Natural killer cell (primary cell): Measurements from ENCODE around the gene OPN1MW2. TPM values are rescaled to one million over a fixed set of nuclear protein-coding genes. Genes with fewer than 3 reads are reported as not detected.

Experiments used
- total RNA-seq, 4 donors: library from RNA; stranded (reverse); fragments of 120-200 nt in 1 of 4; gene quantifications; one replicate each; pipeline versions ENCODE4 v1.2.3 to v1.2.4, GENCODE V29; 2013 to 2022

OPN1MW2 gene
- total RNA-seq, 3 donors from 2014 or later (not counting 1 experiment from before 2014, with no cell fraction given) = not detected

Other genes with a start within 250 kb of the OPN1MW2 start
- 10 to 100 TPM; 65.2 to 76.7 (median 67.5) TPM for gene HCFC1, start 247.9 kb upstream of the OPN1MW2 start, total RNA-seq
- gene TMEM187, start 247.0 kb upstream of the OPN1MW2 start, total RNA-seq = 1 to 10 TPM; 1.2 to 4.3 (median 1.4) TPM
- gene IRAK1, start 199.9 kb upstream of the OPN1MW2 start, total RNA-seq = 100 to 1,000 TPM in 2 of 3 donors, 10 to 100 TPM in 1; 87.5 to 114 (median 107) TPM
- gene MECP2, start 122.0 kb upstream of the OPN1MW2 start, total RNA-seq = 100 to 1,000 TPM; 177 to 198 (median 182) TPM
- not detected for gene OPN1LW, start 75.5 kb upstream of the OPN1MW2 start, total RNA-seq
- not detected for gene OPN1MW, start 37.2 kb upstream of the OPN1MW2 start, total RNA-seq
- not detected for gene OPN1MW3, start 37.8 kb downstream of the OPN1MW2 start, total RNA-seq
- gene TEX28, start 75.4 kb downstream of the OPN1MW2 start, total RNA-seq = under 1 TPM in 1 of 3 donors, not detected in 2; 0.61 TPM
- gene TKTL1, start 76.0 kb downstream of the OPN1MW2 start, total RNA-seq = 10 to 100 TPM; 17.1 to 42.8 (median 28.8) TPM
- 1,000 to 10,000 TPM; 2,872 to 3,483 (median 2,927) TPM for gene FLNA, start 154.9 kb downstream of the OPN1MW2 start, total RNA-seq
- 100 to 1,000 TPM; 141 to 175 (median 152) TPM for gene EMD, start 159.5 kb downstream of the OPN1MW2 start, total RNA-seq
- 1,000 to 10,000 TPM; 2,249 to 2,456 (median 2,324) TPM for gene RPL10, start 178.6 kb downstream of the OPN1MW2 start, total RNA-seq
- gene DNASE1L1, start 189.5 kb downstream of the OPN1MW2 start, total RNA-seq = 10 to 100 TPM; 16.7 to 19.6 (median 16.8) TPM
- 10 to 100 TPM; 67.3 to 87.2 (median 67.7) TPM for gene TAFAZZIN, start 191.8 kb downstream of the OPN1MW2 start, total RNA-seq
- 10 to 100 TPM; 62.4 to 71.7 (median 65.9) TPM for gene ATP6AP1, start 208.9 kb downstream of the OPN1MW2 start, total RNA-seq
- gene GDI1, start 217.4 kb downstream of the OPN1MW2 start, total RNA-seq = 100 to 1,000 TPM; 138 to 174 (median 140) TPM
- gene FAM50A, start 224.4 kb downstream of the OPN1MW2 start, total RNA-seq = 10 to 100 TPM; 48.9 to 63.2 (median 54.1) TPM
- 10 to 100 TPM; 20.8 to 34.3 (median 32.2) TPM for gene PLXNA3, start 238.5 kb downstream of the OPN1MW2 start, total RNA-seq